Cardiac muscle cell (in vitro differentiated cells and primary cell): ENCODE results near the gene KCNJ4. TPM values are rescaled to one million over a fixed set of nuclear protein-coding genes. Genes with fewer than 3 reads are reported as not detected.

Source experiments
- DNase-seq, 2 donors: peaks; one replicate each; pipeline versions ENCODE4 v3.0.0 to v3.0.0-alpha.2; 2010 to 2017; ENCODE audit warnings: low read depth in 1 of 2, low spot score in 1 of 2
- H3K27ac ChIP-seq: fragments of 200-600 bp; sonication (generic); 2 replicates; pipeline ENCODE4 v1.5.1; 2016
- H3K27me3 ChIP-seq: fragments of 200-600 bp; sonication (generic); 2 replicates; pipeline ENCODE4 v1.6.0; 2016; ENCODE audit warnings: control low read depth
- H3K36me3 ChIP-seq: fragments of 200-600 bp; sonication (generic); 2 replicates; pipeline ENCODE4 v1.5.1; 2016; ENCODE audit warnings: control low read depth
- H3K4me1 ChIP-seq: fragments of 200-600 bp; sonication (generic); 2 replicates; pipeline ENCODE4 v1.8.1; 2017; ENCODE audit warnings: low read depth, mild to moderate bottlenecking, mixed run types
- H3K4me3 ChIP-seq: fragments of 200-600 bp; sonication (generic); 2 replicates; pipeline ENCODE4 v1.5.1; 2016; ENCODE audit warnings: mild to moderate bottlenecking
- H3K9me3 ChIP-seq: fragments of 200-600 bp; sonication (generic); 2 replicates; pipeline ENCODE4 v1.5.1; 2017; ENCODE audit warnings: low read depth, mild to moderate bottlenecking, control low read depth
- CTCF ChIP-seq: IDR thresholded peaks from 2 replicates; pipeline ENCODE4 v1.5.1; 2012; ENCODE audit warnings: low read depth, mild to moderate bottlenecking, low read length
- polyA plus RNA-seq: library from polyadenylated mRNA; unstranded; fragments of >200 nt; fragmentation: Nextera tagmentation; extraction: Ambion mirVana; gene quantifications from 2 replicates; pipeline ENCODE4 v1.2.1, GENCODE V29; 2016
- total RNA-seq: library from RNA; depleted of rRNA; stranded (reverse); fragments of >200 nt; gene quantifications from 2 replicates; pipeline ENCODE4 v1.2.3, GENCODE V29; 2016

Gene KCNJ4
- total and polyA plus RNA-seq, 2 experiments from 2014 or later: 3.2 to 27.5 TPM

GRCh38 chr22:38494498-38494897 is 39.5 kb upstream of the KCNJ4 start:
- Histone ChIP-seq H3K27me3 (no peaks in the 10 kb centered on the region), H3K4me1 (no peaks in the 10 kb centered on the region), H3K9me3 (no peaks in the 10 kb centered on the region), H3K27ac (peak overlapping the region; percentile 2), H3K36me3 (peaks cover 90% of the 10 kb centered on the region), H3K4me3 (no peak overlapping the region)
- peak in 1 of 2 donors; percentile 51 for DNase-seq
- no peak for TF ChIP-seq CTCF

- no peak for TF ChIP-seq CTCF
- Histone ChIP-seq H3K4me1 (no peaks in the 10 kb centered on the region), H3K9me3 (no peaks in the 10 kb centered on the region), H3K36me3 (peaks cover 94% of the 10 kb centered on the region), H3K27ac (peak overlapping the region; percentile 59), H3K27me3 (no peaks in the 10 kb centered on the region), H3K4me3 (no peak overlapping the region)
- DNase-seq: no peak
Measured at GRCh38 chr22:38491707-38492348, 36.8 kb upstream of the KCNJ4 start.

GRCh38 chr22:38490915-38491314 is 35.9 kb upstream of the KCNJ4 start:
- Histone ChIP-seq H3K27me3 (no peaks in the 10 kb centered on the region), H3K4me1 (no peaks in the 10 kb centered on the region), H3K4me3 (no peak overlapping the region), H3K36me3 (peaks cover 94% of the 10 kb centered on the region), H3K27ac (peak overlapping the region; percentile 59), H3K9me3 (no peaks in the 10 kb centered on the region)
- peak in 1 of 2 donors; percentile 70 for DNase-seq
- TF ChIP-seq CTCF: no peak

GRCh38 chr22:38490475-38490874 is 35.5 kb upstream of the KCNJ4 start:
- no peaks in the 10 kb centered on the region for H3K4me1 ChIP-seq
- no peak for DNase-seq
- H3K36me3 ChIP-seq: peaks cover 92% of the 10 kb centered on the region
- H3K9me3 ChIP-seq: no peaks in the 10 kb centered on the region
- H3K4me3 ChIP-seq: no peak overlapping the region
- TF ChIP-seq CTCF: no peak
- no peaks in the 10 kb centered on the region for H3K27me3 ChIP-seq
- H3K27ac ChIP-seq: peak overlapping the region; percentile 59

- peaks cover 94% of the 10 kb centered on the region for H3K36me3 ChIP-seq
- H3K9me3 ChIP-seq: no peaks in the 10 kb centered on the region
- peak overlapping the region; percentile 59 for H3K27ac ChIP-seq
- DNase-seq: no peak
- H3K4me1 ChIP-seq: no peaks in the 10 kb centered on the region
- no peak overlapping the region for H3K4me3 ChIP-seq
- H3K27me3 ChIP-seq: no peaks in the 10 kb centered on the region
- TF ChIP-seq CTCF: no peak
Measured at GRCh38 chr22:38489561-38490145, 34.7 kb upstream of the KCNJ4 start.
